ENCODE results near the gene COLEC12.

The COLEC12 gene

GRCh38 chr18:424071-424661 lies 76.3 kb downstream of the COLEC12 start:
- TF ChIP-seq CTCF (IDR thresholded peaks at IDR 0.05; ENCODE audit: low read depth, low read length, missing control alignments): no peak
- no peak overlapping the region for H3K4me3 ChIP-seq (ENCODE audit: low read depth, low read length)
- no peak for DNase-seq (ENCODE audit: low read depth)

GRCh38 chr18:422966-423365 lies 77.5 kb downstream of the COLEC12 start:
- no peak overlapping the region for H3K4me3 ChIP-seq (ENCODE audit: low read depth, low read length)
- TF ChIP-seq CTCF (IDR thresholded peaks at IDR 0.05; ENCODE audit: low read depth, low read length, missing control alignments): no peak
- DNase-seq (ENCODE audit: low read depth): no peak

- TF ChIP-seq CTCF (IDR thresholded peaks at IDR 0.05; ENCODE audit: low read depth, low read length, missing control alignments): no peak
- no peak overlapping the region for H3K4me3 ChIP-seq (ENCODE audit: low read depth, low read length)
- DNase-seq (ENCODE audit: low read depth): no peak
Measured at GRCh38 chr18:421247-422155, 79.0 kb downstream of the COLEC12 start.

GRCh38 chr18:420661-421246 lies 79.7 kb downstream of the COLEC12 start:
- no peak for DNase-seq (ENCODE audit: low read depth)
- TF ChIP-seq CTCF (IDR thresholded peaks at IDR 0.05; ENCODE audit: low read depth, low read length, missing control alignments): no peak

GRCh38 chr18:419541-420175 lies 80.8 kb downstream of the COLEC12 start:
- no peak overlapping the region for H3K4me3 ChIP-seq (ENCODE audit: low read depth, low read length)
- no peak for TF ChIP-seq CTCF (IDR thresholded peaks at IDR 0.05; ENCODE audit: low read depth, low read length, missing control alignments)
- DNase-seq (ENCODE audit: low read depth): no peak

More at GRCh38 chr18:420661-421246, 79.7 kb downstream of the COLEC12 start:
- no peak overlapping the region for H3K4me3 ChIP-seq (ENCODE audit: low read depth, low read length)

GRCh38 chr18:417495-417894 lies 83.0 kb downstream of the COLEC12 start:
- H3K4me3 ChIP-seq (ENCODE audit: low read depth, low read length): no peak overlapping the region
- DNase-seq (ENCODE audit: low read depth): no peak
- no peak for TF ChIP-seq CTCF (IDR thresholded peaks at IDR 0.05; ENCODE audit: low read depth, low read length, missing control alignments)

Data from GM12864 (cell line).